Germinal center (tissue), 1 donor: ENCODE results near the gene SLC41A3.
"Not testable (repeated sequence)": the region's sequence is repeated elsewhere in the genome, so short reads cannot be mapped to it uniquely, and the experiment has no call there.

Source experiments
- DNase-seq: peaks from one replicate; pipeline ENCODE4 v3.0.0; 2012; ENCODE audit warnings: mixed read lengths, low spot score

SLC41A3 gene

GRCh38 chr3:125990253-125990970 is 93.5 kb downstream of the SLC41A3 start:
- peak; percentile 68 for DNase-seq

- not testable (repeated sequence) for DNase-seq
Measured at GRCh38 chr3:125984951-125985350, 99.0 kb downstream of the SLC41A3 start.

GRCh38 chr3:125977104-125977503 is 106.8 kb downstream of the SLC41A3 start:
- not testable (repeated sequence) for DNase-seq

- not testable (repeated sequence) for DNase-seq
Measured at GRCh38 chr3:125976003-125976390, 107.9 kb downstream of the SLC41A3 start.

GRCh38 chr3:125975245-125976002 is 108.5 kb downstream of the SLC41A3 start:
- DNase-seq, result not testable (repeated sequence)

- not testable (repeated sequence) for DNase-seq
Measured at GRCh38 chr3:125971997-125972944, 111.7 kb downstream of the SLC41A3 start.

- DNase-seq, result not testable (repeated sequence)
Measured at GRCh38 chr3:125968701-125969592, 115.0 kb downstream of the SLC41A3 start, which contains the start of gene ROPN1B. Gene ROPN1B (plus strand): TSS chr3:125969178. CDS start chr3:125972055, 2,877 bp downstream.

GRCh38 chr3:125968121-125968520 is 115.8 kb downstream of the SLC41A3 start:
- DNase-seq, result not testable (repeated sequence)

- no peak for DNase-seq
Measured at GRCh38 chr3:125967156-125967555, 116.8 kb downstream of the SLC41A3 start.

GRCh38 chr3:125965505-125965904 is 118.4 kb downstream of the SLC41A3 start:
- DNase-seq, result no peak

GRCh38 chr3:125963834-125964233 is 120.1 kb downstream of the SLC41A3 start:
- DNase-seq, result not testable (repeated sequence)

GRCh38 chr3:125961289-125961589 is 122.7 kb downstream of the SLC41A3 start:
- no peak for DNase-seq

- DNase-seq, result no peak
Measured at GRCh38 chr3:125960456-125961288, 123.3 kb downstream of the SLC41A3 start.

GRCh38 chr3:125960066-125960424 is 123.9 kb downstream of the SLC41A3 start:
- no peak for DNase-seq

- no peak for DNase-seq
Measured at GRCh38 chr3:125959317-125960065, 124.4 kb downstream of the SLC41A3 start.

GRCh38 chr3:125958511-125959316 is 125.2 kb downstream of the SLC41A3 start:
- no peak for DNase-seq

GRCh38 chr3:125957674-125958510 is 126.0 kb downstream of the SLC41A3 start:
- DNase-seq, result no peak

- not testable (repeated sequence) for DNase-seq
Measured at GRCh38 chr3:125957020-125957419, 126.9 kb downstream of the SLC41A3 start.
